GM18517 (cell line): ENCODE data around the gene C2orf42.
A peak's percentile ranks its signal among the peaks of the same experiment; 100 is the strongest.
"Not testable (repeated sequence)": the region's sequence is repeated elsewhere in the genome, so short reads cannot be mapped to it uniquely, and the experiment has no call there.

Source experiments
- ATAC-seq: cut with Tn5 transposase; IDR thresholded peaks from one replicate; pipeline ENCODE4 v1.9.1; 2021; ENCODE audit warnings: mild to moderate bottlenecking, moderate library complexity; ENCODE audit not compliant: unreplicated experiment

Gene C2orf42

GRCh38 chr2:70181363-70181956 lies 9.4 kb downstream of the C2orf42 start:
- no peak for ATAC-seq

DNA sequence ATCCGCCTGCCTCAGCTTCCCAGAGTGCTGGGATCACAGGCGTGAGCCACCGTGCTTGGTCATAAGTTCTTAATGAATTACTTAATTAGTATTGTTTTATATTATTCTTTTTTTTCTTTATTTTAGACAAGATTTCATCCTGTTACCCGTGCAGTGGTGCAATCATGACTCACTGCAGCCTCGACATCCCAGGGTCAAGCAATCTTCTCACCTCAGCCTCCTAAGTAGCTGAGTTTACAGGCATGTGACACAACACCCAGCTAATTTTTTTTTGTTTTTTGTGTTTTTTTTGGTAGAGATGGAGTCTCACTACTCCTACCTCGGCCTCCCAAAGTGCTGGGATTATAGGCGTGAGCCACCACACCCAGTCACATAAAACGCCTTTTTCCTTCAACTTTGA lies 17.3 kb downstream of the C2orf42 start:
- no peak for ATAC-seq

- ATAC-seq, result not testable (repeated sequence)
Observed at GRCh38 chr2:70169654-70170245, 21.1 kb downstream of the C2orf42 start.

DNA sequence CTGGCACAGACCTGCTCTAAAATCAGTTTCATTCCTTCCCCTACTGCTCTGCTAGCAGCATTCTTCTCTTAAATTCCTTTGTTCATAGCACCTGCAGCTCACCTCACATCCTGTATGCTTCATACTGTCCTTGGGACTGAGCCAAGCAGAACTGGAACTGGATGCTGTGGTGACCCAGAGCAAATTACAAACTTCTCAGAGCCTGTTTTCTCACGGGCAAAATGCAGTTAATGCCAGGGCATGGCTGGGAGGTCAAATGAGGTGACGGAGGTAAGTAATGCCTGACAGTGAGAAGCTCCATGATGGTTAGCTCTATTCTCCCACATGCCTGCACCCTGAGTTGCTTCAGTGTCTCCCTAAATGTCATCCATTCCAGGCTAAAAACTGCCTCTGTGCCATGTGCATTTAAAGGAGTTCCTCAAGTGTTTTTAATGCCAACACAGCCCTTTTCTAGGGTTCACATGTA lies 29.7 kb downstream of the C2orf42 start:
- no peak for ATAC-seq

GRCh38 chr2:70160545-70160944 lies 30.3 kb downstream of the C2orf42 start:
- no peak for ATAC-seq

- not testable (repeated sequence) for ATAC-seq
Observed at GRCh38 chr2:70149130-70149686, 41.6 kb downstream of the C2orf42 start.

- ATAC-seq, result not testable (repeated sequence)
Observed at GRCh38 chr2:70148211-70148760, 42.5 kb downstream of the C2orf42 start.

DNA sequence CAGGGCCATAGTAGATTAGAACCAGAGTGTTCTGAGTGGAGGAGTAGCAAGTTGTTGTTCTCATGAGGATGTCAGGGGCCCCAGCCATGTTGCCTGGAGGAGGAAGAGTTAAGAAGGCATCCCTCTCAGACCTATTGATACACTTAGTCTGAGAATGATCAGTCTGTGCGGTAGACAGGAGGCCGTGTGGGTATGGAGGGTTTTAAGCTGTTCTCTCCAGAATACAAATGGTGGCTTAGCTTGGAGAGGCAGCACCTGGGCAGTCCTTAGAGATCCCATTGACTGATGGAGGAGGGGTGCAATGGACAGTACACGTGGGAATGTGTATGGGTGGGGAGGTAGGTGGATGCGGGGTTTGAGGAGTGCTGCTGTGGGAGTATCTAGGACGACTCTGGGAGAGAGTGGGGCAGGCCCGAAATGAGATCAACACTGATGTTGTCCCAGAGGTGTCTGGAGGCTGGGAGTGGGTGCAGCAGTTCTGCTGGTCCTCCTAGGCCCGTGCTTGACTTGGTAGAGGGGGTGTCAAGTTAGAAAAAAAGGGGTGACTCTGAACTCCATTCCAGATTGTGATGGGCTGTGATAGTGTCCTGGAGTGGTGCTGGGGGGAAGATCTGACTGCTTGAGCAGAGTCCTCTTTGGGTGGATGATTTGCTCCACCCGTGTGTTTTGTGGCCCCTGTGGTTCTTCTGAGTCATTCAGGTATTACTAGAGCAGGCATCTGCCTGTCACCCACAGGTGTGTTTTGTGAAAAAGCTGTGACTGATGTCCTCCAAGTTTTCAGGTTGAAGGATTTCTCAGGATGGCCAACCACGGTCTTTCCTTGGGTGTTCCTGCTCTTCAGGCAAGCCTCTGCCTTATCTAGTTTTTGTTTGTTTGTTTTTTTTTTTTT lies 44.7 kb downstream of the C2orf42 start:
- ATAC-seq, result no peak

GRCh38 chr2:70145144-70145490 lies 45.7 kb downstream of the C2orf42 start:
- no peak for ATAC-seq

DNA sequence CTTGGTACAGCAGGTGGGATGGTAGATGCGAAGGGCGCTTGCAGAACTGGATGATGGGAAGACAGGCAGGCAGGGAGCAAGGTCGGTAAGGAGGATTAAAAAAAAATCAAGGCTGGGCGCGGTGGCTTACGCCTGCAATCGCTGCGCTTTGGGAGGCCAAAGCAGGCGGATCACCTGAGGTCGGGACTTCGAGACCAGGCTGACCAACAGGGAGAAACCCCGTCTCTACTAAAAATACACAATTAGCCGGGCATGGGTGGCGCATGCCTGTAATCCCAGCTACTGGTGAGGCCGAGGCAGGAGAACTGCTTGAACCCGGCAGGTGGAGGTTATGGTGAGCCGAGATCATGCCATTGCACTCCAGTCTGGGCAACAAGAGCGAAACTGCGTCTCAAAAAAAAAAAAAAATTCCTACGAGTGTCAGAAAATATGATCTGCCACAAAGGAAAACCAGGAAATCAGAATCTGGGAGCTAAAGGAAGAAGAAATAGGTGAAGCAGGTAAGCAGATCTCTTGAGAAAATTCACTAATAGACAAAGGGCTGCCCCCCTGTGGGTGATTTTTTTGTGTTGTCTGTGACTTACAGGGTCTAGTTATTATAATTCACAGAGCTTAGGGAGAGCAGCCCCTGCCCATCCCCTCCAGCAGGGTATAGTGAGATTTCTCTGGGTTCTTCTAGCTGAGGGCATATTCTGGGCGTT lies 46.2 kb downstream of the C2orf42 start:
- no peak for ATAC-seq

DNA sequence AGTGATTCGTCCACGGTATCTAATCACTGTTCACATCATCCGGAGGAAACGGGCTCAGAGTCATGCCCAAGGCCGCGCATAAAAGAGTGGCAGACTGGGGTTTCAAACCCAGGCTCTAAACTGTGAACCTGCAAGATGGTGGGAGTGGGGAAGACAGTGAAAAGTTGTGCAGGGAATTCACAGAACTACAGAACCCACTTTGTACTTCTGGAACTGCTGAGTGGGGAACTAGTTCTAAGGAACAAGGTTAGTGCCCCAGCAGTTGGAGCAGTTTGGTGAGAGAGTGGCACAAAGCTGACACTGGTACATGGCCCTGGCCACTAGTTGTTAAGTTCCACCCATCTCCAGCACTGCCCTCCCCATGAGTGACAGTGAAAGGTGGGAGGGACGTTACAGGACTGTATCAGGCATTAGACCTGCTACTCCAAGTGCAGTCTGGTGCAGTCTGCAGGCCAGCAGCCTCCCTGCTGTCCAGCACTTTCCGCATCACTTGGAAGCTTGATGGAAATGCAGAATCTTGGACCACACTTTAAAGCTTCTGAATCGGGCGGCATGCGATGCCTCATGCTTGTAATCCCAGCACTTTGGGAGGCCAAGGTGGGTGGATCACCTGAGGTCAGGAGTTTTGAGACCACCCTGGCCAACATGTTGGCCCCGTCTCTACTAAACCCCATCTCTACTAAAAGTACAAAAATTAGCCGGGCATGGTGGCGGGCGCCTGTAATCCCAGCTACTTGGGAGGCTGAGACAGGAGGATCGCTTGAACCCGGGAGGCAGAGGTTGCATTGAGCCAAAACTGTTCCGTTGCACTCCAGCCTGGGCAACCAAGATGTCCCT lies 47.3 kb downstream of the C2orf42 start:
- no peak for ATAC-seq

- peak; percentile 66 for ATAC-seq
Observed at GRCh38 chr2:70142590-70143313, 48.1 kb downstream of the C2orf42 start.

- ATAC-seq, result peak; percentile 16
Observed at GRCh38 chr2:70141902-70142589, 48.8 kb downstream of the C2orf42 start.

GRCh38 chr2:70141212-70141901 lies 49.5 kb downstream of the C2orf42 start:
- ATAC-seq, result peak; percentile 51

DNA sequence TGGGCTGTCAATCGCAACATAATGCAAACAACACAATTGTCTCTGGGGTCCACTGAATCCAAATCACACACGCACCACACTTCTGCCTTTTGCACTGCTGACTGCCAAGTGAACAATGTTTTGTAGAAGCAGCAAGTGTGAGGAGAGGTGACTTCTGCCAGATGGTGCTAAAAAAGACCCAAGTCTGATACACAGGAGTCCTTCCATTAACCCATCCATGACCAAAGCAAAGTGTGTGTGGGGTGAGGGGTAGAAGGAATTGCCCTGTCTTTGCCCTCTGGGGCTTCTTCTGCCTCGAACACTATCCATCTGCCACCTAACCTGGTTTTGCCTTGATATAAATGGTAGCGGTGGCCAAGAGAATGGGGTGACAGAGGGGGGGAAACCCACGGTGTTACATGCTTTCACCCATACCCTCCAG lies 50.0 kb downstream of the C2orf42 start:
- no peak for ATAC-seq

DNA sequence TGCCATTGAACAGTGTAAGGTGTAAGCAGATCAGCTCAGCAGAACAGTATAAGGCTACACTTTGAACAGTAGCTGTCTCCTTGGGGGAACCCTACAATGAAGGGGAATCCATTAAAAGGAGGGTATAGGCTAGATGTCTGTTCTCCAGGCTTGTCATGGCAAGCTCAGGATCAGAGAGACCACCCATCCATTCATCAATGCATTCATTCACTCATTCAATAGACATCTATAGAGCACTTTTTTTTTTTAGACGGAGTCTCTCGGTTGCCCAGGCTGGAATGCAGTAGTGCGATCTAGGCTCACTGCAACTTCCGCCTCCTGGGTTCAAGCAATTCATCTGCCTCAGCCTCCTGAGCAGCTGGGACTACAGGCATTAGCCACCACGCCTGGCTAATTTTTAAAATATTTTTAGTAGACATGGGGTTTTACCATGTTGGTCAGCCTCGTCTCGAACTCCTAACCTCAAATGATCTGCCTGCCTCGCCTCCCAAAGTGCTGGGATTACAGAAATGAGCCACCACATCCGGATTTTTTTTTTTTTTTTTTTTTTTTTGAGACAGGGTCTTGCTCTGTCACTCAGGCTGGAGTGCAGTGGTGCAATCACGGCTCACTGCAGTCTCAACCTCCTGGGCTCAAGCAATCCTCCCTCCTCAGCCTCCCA lies 56.4 kb downstream of the C2orf42 start:
- ATAC-seq, result not testable (repeated sequence)
